ENCODE data around the gene RPL18. TPM values are rescaled to one million over a fixed set of nuclear protein-coding genes. Genes with fewer than 3 reads are reported as not detected.

The RPL18 gene
- total and polyA plus RNA-seq, 2 experiments from 2014 or later: 1,898 to 2,011 TPM

- TF ChIP-seq ZNF462 (CRISPR knock-in tag; IDR thresholded peaks at IDR 0.05) (no peak), POLR2AphosphoS5 (IDR thresholded peaks at IDR 0.05; ENCODE audit: low read depth) (no peak), EZH2 (IDR thresholded peaks at IDR 0.05; ENCODE audit: low read depth, unreplicated experiment) (no peak), REST (IDR thresholded peaks at IDR 0.05; ENCODE audit: unreplicated experiment) (no peak)
These were observed 40.8 kb upstream of the RPL18 start (continued) for GRCh38 chr19:48659768-48660167.

GRCh38 chr19:48658483-48658882 is 39.5 kb upstream of the RPL18 start:
- no peak overlapping the region for H3K27ac ChIP-seq (ENCODE audit: low read depth)
- peaks cover 8% of the 10 kb centered on the region for H3K9me3 Mint-ChIP-seq
- no peak for DNase-seq (ENCODE audit: low spot score)
- peaks cover 10% of the 10 kb centered on the region for H3K27me3 Mint-ChIP-seq (ENCODE audit: insufficient read depth, low read depth, poor library complexity)
- H3K9me2 ChIP-seq (ENCODE audit: insufficient read depth): no peaks in the 10 kb centered on the region
- no peak overlapping the region for H3K4me3 Mint-ChIP-seq
- H3F3A ChIP-seq (replicated peaks; ENCODE audit: low read depth): no peaks in the 10 kb centered on the region
- H3K79me2 ChIP-seq (replicated peaks; ENCODE audit: insufficient read depth): no peaks in the 10 kb centered on the region
- H3K27ac Mint-ChIP-seq: no peak overlapping the region
- no peak overlapping the region for H3K4me3 ChIP-seq
- no peaks in the 10 kb centered on the region for H4K20me1 ChIP-seq (replicated peaks; ENCODE audit: insufficient read depth)
- H3K4me2 ChIP-seq: no peak overlapping the region
- H3K36me3 Mint-ChIP-seq (ENCODE audit: low read depth): peaks cover 4% of the 10 kb centered on the region; the same call in 1 of the 3 replicates
- no peak for ATAC-seq
- H3K4me1 Mint-ChIP-seq: peaks cover 7% of the 10 kb centered on the region
- H3K36me3 ChIP-seq (ENCODE audit: insufficient read depth): no peaks in the 10 kb centered on the region
- no peaks in the 10 kb centered on the region for H3K4me1 ChIP-seq (ENCODE audit: insufficient read depth)
- H2AFZ ChIP-seq: no peak overlapping the region
- no peaks in the 10 kb centered on the region for H3K27me3 ChIP-seq (ENCODE audit: insufficient read depth)
- TF ChIP-seq ZNF462 (CRISPR knock-in tag; IDR thresholded peaks at IDR 0.05) (no peak), NANOG (IDR thresholded peaks at IDR 0.05; ENCODE audit: borderline replicate concordance) (no peak), EZH2phosphoT487 (IDR thresholded peaks at IDR 0.05; ENCODE audit: unreplicated experiment) (no peak)
